Effector memory CD4-positive, alpha-beta T cell (primary cell): ENCODE data around the gene COA7.

Experiments used
- DNase-seq, 3 donors: peaks; one replicate each; pipeline ENCODE4 v3.0.0-alpha.2; 2020
- H3K27ac ChIP-seq: 2 replicates; pipeline ENCODE4 v1.7.0; 2013; ENCODE audit warnings: mild to moderate bottlenecking, low read length, moderate library complexity; ENCODE audit not compliant: insufficient read depth, poor library complexity, severe bottlenecking
- H3K27me3 ChIP-seq: replicated peaks from 2 replicates; pipeline ENCODE4 v1.7.0; 2013; ENCODE audit warnings: mild to moderate bottlenecking, low read length; ENCODE audit not compliant: insufficient read depth, control insufficient read depth, poor library complexity, severe bottlenecking
- H3K36me3 ChIP-seq: 2 replicates; pipeline ENCODE4 v1.7.0; 2013; ENCODE audit warnings: mild to moderate bottlenecking, low read length, moderate library complexity; ENCODE audit not compliant: control insufficient read depth, insufficient read depth
- H3K4me1 ChIP-seq: 2 replicates; pipeline ENCODE4 v1.7.0; 2013; ENCODE audit warnings: low read length, mild to moderate bottlenecking; ENCODE audit not compliant: control insufficient read depth, insufficient read depth, poor library complexity, severe bottlenecking
- H3K4me3 ChIP-seq: 2 replicates; pipeline ENCODE4 v1.7.0; 2013; ENCODE audit warnings: low read length, low read depth, mild to moderate bottlenecking; ENCODE audit not compliant: insufficient read depth, poor library complexity, severe bottlenecking
- H3K9me3 ChIP-seq: 2 replicates; pipeline ENCODE4 v1.7.0; 2013; ENCODE audit warnings: mild to moderate bottlenecking, low read length, moderate library complexity; ENCODE audit not compliant: control insufficient read depth

Gene COA7

GRCh38 chr1:52662645-52663313 lies 35.4 kb downstream of the COA7 start:
- DNase-seq: no peak
- H3K4me3 ChIP-seq: no peak overlapping the region
- H3K27ac ChIP-seq: no peak overlapping the region
- no peaks in the 10 kb centered on the region for H3K27me3 ChIP-seq
- H3K9me3 ChIP-seq: no peaks in the 10 kb centered on the region
- no peaks in the 10 kb centered on the region for H3K4me1 ChIP-seq
- peaks cover 18% of the 10 kb centered on the region for H3K36me3 ChIP-seq

- Histone ChIP-seq H3K4me1 (no peaks in the 10 kb centered on the region), H3K27ac (no peak overlapping the region), H3K4me3 (no peak overlapping the region), H3K9me3 (no peaks in the 10 kb centered on the region), H3K36me3 (peaks cover 21% of the 10 kb centered on the region), H3K27me3 (no peaks in the 10 kb centered on the region)
- DNase-seq: no peak
Measured at GRCh38 chr1:52660807-52661206, 37.3 kb downstream of the COA7 start.

- H3K27ac ChIP-seq: no peak overlapping the region
- no peaks in the 10 kb centered on the region for H3K27me3 ChIP-seq
- no peaks in the 10 kb centered on the region for H3K9me3 ChIP-seq
- H3K36me3 ChIP-seq: peaks cover 21% of the 10 kb centered on the region
- DNase-seq: no peak
- H3K4me3 ChIP-seq: no peak overlapping the region
- no peaks in the 10 kb centered on the region for H3K4me1 ChIP-seq
Measured at GRCh38 chr1:52659851-52660596, 38.1 kb downstream of the COA7 start.

- no peaks in the 10 kb centered on the region for H3K4me1 ChIP-seq
- no peak for DNase-seq
- H3K27ac ChIP-seq: no peak overlapping the region
- no peaks in the 10 kb centered on the region for H3K27me3 ChIP-seq
- no peak overlapping the region for H3K4me3 ChIP-seq
- no peaks in the 10 kb centered on the region for H3K9me3 ChIP-seq
- peaks cover 21% of the 10 kb centered on the region for H3K36me3 ChIP-seq
Measured at GRCh38 chr1:52659356-52659755, 38.8 kb downstream of the COA7 start.

- Histone ChIP-seq H3K27ac (no peak overlapping the region), H3K36me3 (peaks cover 21% of the 10 kb centered on the region)
Measured at GRCh38 chr1:52658795-52659194, 39.4 kb downstream of the COA7 start.

GRCh38 chr1:52657702-52658101 lies 40.4 kb downstream of the COA7 start:
- Histone ChIP-seq H3K36me3 (peaks cover 26% of the 10 kb centered on the region), H3K9me3 (no peaks in the 10 kb centered on the region), H3K27ac (no peak overlapping the region), H3K4me1 (no peaks in the 10 kb centered on the region), H3K4me3 (no peak overlapping the region), H3K27me3 (no peaks in the 10 kb centered on the region)
- no peak for DNase-seq

More at GRCh38 chr1:52658795-52659194, 39.4 kb downstream of the COA7 start:
- Histone ChIP-seq H3K9me3 (no peaks in the 10 kb centered on the region), H3K27me3 (no peaks in the 10 kb centered on the region), H3K4me3 (no peak overlapping the region), H3K4me1 (no peaks in the 10 kb centered on the region)
- no peak for DNase-seq

GRCh38 chr1:52654063-52654462 lies 44.1 kb downstream of the COA7 start:
- H3K36me3 ChIP-seq: peaks cover 13% of the 10 kb centered on the region
- H3K27ac ChIP-seq: no peak overlapping the region
- H3K4me3 ChIP-seq: no peak overlapping the region
- no peaks in the 10 kb centered on the region for H3K27me3 ChIP-seq
- no peaks in the 10 kb centered on the region for H3K9me3 ChIP-seq
- no peak for DNase-seq
- H3K4me1 ChIP-seq: no peaks in the 10 kb centered on the region

GRCh38 chr1:52653207-52653849 lies 44.8 kb downstream of the COA7 start:
- Histone ChIP-seq H3K4me1 (no peaks in the 10 kb centered on the region), H3K36me3 (peaks cover 21% of the 10 kb centered on the region), H3K4me3 (no peak overlapping the region), H3K27ac (no peak overlapping the region), H3K9me3 (no peaks in the 10 kb centered on the region), H3K27me3 (no peaks in the 10 kb centered on the region)
- DNase-seq: no peak

- Histone ChIP-seq H3K4me1 (no peaks in the 10 kb centered on the region), H3K27me3 (no peaks in the 10 kb centered on the region), H3K27ac (no peak overlapping the region), H3K36me3 (peaks cover 19% of the 10 kb centered on the region), H3K4me3 (no peak overlapping the region), H3K9me3 (no peaks in the 10 kb centered on the region)
- no peak for DNase-seq
Measured at GRCh38 chr1:52651904-52652303, 46.2 kb downstream of the COA7 start.

GRCh38 chr1:52645261-52645660 lies 52.9 kb downstream of the COA7 start:
- no peak for DNase-seq
- no peak overlapping the region for H3K4me3 ChIP-seq
- peaks cover 27% of the 10 kb centered on the region for H3K36me3 ChIP-seq
- peaks cover 9% of the 10 kb centered on the region for H3K4me1 ChIP-seq
- H3K27ac ChIP-seq: no peak overlapping the region
- H3K9me3 ChIP-seq: no peaks in the 10 kb centered on the region
- no peaks in the 10 kb centered on the region for H3K27me3 ChIP-seq
